ENCODE results near the gene DNASE1L2.

Gene DNASE1L2, protein sequence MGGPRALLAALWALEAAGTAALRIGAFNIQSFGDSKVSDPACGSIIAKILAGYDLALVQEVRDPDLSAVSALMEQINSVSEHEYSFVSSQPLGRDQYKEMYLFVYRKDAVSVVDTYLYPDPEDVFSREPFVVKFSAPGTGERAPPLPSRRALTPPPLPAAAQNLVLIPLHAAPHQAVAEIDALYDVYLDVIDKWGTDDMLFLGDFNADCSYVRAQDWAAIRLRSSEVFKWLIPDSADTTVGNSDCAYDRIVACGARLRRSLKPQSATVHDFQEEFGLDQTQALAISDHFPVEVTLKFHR

DNA sequence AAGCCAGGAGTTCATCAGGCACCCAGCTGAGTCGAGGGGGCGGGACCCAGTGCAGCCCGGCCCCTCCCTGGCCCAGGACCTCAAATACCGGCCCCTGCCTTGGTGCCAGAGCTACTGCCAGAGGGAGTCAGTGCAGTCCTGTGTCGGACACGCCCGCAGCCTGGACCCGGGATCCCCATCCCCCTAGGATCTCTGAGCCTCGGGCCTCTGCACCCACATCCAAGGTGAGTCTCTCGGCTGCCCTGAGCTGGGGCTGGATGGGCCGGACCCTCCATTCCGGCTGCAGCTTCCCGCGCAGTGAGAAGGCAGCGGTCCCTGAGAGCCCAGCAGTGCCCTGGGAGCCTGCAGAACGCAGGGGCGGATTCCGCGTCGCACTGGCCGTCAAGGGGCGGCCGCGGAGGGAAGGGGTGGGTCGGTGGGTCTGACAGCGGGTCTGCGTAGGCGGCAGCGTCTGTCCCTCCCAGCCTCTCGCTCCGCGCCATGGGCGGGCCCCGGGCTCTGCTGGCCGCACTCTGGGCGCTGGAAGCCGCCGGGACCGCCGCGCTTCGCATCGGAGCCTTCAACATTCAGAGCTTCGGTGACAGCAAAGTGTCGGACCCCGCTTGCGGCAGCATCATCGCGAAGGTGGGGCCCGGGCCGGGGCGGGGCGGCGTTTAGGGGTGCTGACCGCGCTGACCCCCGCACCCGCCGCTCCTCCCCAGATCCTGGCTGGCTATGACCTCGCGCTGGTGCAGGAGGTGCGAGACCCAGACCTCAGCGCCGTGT lies at the start of gene DNASE1L2:
TSS of gene DNASE1L2 (plus strand) at position 108 of the 765 bp plus-strand sequence. CDS start at position 481, 373 bp downstream.
- no peak for DNase-seq (ENCODE audit: low read depth in 2 of 2)

DNA sequence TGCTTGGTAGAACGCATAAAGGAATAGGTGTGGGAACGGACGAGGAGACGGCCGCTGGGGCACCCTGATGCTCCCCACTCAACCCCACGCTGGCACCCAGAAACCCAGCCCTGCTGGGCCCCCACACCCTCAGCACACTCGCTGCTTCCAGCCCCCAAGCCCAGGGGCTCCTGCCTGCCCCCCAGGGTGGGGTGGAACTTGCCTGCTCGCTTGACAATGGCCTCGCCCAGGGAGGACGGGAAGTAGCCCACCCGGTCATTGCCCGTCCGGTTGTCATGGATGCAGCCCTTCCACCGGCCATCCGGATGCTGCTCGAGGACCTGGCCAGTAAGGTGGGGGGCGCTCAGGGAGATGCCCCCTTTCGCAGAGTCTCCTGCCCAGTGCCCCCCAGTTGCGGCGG lies 49.7 kb upstream of the DNASE1L2 start:
- DNase-seq (ENCODE audit: low read depth in 2 of 2) = no peak

DNA sequence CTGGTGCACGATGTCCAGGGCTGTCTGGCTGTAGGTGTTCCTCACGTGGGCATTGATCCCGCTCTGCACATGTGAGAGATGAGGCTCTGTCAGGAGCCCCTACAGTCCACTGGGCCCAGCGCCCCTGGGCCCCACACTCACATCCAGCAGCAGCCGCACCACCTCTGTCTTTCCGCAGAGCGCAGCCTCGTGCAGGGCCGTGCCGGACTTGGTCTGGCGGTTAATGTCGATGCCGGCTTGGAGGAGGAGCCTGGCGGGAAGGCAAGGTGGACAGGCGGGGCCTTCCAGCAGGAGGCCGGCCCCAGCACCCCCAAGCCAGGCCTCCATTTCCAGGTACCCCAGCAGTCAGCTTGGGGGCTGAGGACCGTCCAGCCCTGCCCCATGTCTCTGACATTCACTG lies 49.0 kb upstream of the DNASE1L2 start:
- no peak for DNase-seq (ENCODE audit: low read depth in 2 of 2)

DNA sequence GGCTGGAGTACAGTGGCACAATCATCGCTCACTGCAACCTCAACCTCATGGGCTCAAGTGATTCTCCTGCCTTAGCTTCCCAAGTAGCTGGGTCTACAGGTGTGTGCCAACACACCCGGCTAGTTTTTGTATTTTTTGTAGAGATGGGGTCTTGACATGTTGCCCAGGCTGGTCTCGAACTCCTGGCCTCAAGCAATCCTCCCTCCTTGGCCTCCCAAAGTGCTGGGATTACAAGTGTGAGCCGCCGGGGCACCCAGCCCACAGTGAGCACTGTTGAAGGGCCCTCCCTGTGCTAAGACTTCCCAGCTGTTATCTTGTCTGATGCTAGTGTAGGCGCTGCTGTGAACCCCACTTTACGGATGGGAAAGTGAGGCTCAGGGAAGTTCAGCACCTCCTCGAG lies 47.8 kb upstream of the DNASE1L2 start:
- DNase-seq (ENCODE audit: low read depth in 2 of 2) = no peak

DNA sequence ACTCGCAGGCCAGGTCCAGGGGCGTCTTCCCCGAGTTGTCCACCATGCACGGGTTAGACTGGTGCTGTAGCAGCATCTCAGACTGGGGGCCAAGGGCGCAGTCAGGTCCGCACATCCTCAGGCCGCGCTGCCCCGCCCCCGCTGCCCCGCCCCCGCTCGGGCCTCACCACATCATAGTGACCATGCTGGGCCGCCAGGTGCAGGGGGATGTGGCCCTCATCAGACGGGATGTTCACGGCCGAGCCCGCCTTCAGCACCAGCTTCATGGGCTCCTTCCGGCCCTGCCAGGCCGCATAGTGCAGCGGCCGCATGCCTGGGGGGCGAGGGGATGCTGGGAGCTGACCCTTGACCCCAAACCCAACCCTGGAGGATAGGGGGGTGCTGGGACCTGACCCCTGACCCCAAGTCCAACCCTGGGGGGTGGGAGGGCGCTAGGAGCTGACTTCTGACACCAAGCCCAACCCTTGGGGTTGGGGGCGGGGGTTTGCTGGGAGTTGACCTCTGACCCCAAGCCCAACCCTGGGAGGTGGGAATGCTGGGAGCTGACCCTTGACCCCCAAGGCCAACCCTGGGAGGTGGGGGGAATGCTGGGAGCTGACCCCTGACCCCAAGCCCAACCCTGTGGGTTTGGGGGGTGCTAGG lies 46.9 kb upstream of the DNASE1L2 start:
- no peak for DNase-seq (ENCODE audit: low read depth in 2 of 2)

DNA sequence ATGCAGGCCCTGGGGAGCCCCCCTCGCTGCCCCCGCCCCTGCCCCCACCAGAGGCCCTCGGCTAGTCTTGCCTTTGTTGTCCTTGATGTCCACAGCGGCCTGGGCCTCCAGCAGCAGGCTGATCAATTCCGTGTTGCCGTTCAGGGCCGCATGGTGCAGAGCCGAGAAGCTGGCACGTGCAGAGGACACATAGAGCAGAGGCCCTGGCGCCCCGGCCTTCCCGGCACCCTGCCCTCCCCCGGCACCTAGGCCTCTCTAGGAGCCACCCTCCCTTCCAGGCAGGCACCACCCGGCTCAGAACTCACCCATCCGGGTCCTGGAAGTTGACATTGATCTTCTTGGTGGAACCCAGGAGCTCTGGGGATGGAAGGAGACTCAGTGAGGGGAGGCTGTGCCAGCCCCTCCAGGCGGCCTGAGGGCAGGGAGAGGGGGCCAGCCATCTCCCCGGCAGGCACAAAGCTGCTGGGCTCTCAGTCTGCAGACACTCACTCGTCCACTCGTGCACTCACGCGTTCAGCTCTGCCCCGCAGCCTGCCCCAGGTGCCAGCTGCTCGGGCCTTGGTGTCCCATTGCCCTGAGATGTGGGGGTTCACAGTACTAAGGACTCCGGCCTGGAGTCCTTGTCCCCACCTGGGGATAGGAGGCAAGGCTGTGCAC lies 46.1 kb upstream of the DNASE1L2 start:
- DNase-seq (ENCODE audit: low read depth in 2 of 2) = no peak

DNA sequence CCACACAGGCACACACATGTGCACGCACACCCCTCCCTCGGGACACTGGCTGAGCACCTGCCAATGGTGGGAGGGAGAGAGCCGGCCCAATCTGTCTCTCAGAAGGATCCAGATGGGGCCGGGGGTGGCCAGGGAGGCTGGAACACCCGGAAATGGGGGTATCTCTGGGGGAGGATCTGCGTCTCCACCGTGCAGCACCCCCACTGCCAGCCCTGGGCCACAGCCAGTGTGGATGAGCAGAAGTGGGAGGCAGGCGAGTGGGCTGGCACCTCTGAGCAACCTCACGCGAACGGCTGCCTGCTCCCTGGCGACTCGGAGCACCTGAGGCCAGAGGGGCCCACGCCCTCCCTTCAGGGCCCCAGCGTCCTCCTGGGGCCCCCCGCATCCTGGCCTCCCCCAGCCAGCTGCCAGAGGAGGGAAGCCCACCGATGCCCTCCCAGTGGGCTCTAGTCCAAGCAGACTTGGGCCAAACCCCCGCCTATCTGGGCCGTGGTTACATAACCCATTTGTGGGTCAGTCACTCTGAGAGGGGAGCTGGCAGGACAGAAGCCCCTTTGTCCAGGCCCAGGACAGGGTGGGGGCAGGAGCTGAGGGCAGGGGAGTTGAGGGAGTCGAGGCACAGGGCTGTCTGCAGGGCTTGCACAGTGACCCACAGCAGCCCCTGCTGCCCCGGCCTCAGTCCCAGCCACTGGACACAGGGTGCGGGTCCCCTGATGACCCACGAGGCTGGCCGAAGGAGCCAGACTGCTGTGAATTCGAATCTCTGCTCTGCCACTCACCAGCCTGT lies 45.4 kb upstream of the DNASE1L2 start:
- DNase-seq (ENCODE audit: low read depth in 2 of 2) = no peak

DNA sequence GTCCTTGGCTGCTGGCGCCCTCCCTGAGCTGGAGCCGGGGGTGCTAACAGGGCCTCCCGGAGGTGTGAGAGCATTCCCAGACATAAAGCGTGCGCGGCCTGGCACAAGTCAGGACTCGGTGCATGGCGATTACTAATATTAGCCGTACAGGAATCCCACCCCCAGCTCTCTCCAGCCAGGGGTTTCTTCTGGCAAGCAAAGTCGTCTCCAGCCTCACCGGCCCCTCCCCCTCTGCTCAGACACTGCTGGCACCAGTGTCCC lies 44.9 kb upstream of the DNASE1L2 start:
- no peak for DNase-seq (ENCODE audit: low read depth in 2 of 2)

DNA sequence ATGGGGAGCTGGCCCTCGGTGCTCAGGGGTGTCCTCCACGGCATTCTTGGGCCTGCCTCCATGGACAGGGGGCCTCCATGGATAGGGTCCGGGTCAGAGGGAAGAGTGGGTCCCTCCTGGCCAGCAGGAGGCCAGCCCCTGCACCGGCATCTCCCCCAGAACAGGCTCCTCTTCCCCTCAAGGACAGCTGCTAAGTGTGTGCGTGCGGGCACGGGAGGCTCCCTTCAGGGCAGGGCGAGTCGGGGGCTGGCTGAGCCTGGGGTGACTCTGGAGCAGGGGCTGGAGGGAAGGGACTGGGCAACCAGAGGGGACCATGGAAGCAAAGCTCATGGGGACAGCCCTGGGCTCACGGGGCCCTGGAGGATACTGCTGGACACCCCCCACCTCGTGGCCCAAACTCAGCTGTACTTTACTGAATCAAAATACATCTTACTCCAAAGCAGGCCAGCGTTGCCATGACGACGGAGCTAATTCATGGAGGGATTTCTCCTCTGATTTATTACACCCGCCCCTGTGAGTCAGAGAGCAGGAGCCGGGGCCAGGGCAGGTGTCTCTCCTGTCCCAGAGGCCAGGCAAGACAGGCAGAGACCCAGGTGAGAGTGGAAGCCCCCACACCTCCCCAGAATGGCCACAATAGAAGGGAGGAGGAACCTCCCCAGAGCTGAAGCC lies 41.9 kb upstream of the DNASE1L2 start:
- DNase-seq (ENCODE audit: low read depth in 2 of 2) = no peak

DNA sequence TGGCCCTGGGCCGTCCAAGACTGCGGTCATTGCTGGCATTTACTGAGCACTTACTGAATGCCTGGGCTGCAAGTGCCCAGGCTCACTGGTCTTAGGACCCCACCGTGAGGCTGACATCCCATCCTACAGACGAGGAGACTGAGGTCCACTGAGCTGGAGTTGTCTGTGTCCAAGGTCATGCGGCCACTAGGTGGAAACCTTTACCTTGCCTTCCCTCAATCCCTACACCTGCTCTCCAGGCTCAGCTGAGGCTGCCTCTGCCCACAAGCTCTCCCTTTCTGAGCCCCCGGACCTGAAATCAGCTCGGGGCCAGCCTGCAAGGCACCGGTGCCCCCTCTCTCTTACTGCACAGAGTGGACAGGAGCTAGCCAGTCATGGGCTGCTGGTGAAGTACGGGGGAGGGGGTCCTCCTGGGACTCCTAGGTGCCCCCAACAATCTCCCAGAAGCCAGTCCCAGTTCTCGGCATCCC lies 41.4 kb upstream of the DNASE1L2 start:
- no peak for DNase-seq (ENCODE audit: low read depth in 2 of 2)

DNA sequence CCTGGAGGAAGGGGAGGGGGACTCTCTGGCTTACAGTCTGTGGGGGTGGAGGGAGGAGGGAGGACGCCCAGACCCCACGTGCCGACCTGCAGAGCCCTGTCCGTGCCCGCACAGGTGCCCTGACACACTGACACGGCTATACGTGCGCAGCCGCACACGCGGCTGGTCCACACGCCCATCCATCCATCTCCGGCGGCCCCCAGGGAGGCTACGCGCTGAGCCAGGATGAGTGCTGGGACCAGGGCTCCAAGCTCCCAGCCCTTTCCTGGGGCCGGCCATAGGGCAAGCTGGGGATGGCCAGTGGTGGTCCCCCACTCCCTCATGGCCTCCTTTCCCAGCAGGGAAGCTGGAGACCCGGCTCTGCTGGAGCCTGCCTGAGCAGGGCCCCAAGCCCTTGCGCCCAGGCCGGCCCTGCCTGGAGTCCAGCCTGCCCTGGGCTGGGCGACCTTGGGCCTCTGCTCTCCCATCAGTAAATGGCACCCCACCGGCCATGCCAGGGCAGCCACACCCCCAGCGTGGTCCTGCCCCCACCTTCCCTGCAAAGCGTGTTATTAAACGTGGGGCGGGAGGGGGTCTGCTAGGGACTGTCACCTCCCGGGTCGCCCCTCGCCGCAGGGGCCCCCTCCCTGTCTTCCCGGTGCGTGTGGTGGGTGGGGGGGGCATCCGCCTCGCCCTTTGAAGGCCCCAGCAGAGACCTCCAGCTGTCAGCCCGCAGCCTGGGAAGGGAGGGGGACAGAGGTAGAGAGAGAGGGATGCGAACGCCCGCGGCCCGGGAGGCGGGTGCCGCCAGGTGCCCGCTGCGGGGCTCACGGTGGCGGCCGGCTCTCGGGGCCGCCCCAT lies 40.7 kb upstream of the DNASE1L2 start:
- no peak for DNase-seq (ENCODE audit: low read depth in 2 of 2)

DNA sequence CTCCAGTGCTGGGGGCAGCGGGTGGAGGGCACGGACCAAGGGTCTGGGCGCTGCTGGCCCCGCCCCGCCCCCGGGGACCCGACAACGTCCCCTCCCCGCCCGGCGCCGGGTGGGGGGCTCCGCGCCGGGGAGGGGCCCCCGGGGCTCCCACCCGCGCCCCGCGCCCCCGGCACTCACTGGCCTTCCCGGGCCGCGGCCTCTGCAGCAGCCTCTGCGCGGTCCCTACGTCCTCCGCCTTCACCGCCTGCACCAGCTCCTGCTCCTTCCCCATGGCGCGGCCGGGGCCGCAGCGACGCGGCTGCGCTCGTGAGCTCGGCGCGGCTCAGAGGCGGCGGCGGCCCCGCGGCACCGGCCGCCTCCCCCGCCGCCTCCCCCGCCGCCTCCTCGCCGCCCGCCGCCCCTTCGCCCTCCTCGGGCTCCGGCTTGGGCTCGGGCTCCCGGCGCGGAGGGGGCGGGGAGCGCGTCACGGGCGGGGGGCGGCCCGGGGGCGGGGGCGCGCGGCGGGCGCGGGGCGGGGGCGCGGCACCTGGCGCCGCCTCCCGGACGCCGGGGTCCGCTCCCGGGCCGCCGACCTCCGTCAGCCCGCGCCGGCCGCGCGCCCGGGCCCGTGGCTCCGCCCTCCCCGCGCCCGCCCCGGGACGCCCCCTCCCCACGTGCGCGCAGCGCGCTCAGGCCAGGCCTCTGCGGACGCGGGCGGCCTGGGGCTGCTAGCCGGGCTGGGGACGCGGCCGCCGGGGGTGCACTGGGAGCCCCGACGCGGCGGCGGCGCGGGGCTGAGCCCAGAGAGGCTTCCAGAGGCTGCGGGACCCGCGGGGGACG lies 39.9 kb upstream of the DNASE1L2 start, which contains the start of gene CASKIN1:
TSS of gene CASKIN1 (minus strand) at position 444 of the 819 bp plus-strand sequence. CDS start at position 271, 173 bp downstream.
- no peak for DNase-seq (ENCODE audit: low read depth in 2 of 2)

DNA sequence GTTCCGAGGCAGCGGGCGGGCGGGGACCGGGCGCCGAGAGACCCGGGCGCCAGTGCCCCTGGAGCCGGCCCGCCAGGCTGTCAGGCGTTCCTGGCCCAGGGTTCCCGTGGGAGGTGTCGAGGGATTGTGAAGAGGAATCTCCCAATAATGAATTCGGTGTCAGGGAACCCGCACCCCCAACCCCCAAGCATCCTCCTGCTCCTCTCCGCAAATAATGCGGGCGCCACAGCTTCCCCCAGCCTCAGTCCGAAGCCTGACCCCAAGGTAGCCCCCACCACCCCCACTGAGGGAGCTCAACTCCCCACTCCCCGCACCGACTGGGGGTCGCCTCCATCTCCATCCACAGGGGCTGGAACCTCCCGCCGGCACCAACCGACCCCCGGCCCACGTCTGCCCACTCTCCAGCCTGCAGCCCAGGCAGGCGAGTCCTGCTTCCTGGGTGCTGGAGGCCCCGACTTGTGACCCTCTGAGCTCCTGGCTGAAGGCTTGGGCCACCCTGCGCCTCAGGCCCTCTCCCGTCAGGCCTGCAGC lies 39.2 kb upstream of the DNASE1L2 start:
- DNase-seq (ENCODE audit: low read depth in 2 of 2) = no peak

DNA sequence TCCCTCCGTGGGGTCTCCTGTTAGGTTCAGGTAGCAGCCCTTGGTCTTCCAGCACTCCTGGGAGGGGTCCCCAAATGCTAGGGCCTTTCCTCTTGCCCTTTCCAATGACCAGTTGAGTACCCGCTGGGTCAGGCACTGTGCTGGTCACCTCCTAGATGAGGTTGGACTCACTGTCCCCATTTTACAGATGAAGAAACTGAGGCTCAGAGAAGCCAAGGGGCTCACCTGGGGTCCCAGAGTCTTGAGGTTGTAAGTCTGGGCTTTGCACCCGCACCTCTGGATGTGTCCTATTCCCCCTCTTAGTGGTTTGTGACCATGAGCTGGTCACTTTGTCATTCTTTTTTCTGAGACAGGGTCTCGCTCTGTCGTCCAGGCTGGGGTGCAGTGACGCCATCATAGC lies 38.5 kb upstream of the DNASE1L2 start:
- DNase-seq (ENCODE audit: low read depth in 2 of 2) = no peak

DNA sequence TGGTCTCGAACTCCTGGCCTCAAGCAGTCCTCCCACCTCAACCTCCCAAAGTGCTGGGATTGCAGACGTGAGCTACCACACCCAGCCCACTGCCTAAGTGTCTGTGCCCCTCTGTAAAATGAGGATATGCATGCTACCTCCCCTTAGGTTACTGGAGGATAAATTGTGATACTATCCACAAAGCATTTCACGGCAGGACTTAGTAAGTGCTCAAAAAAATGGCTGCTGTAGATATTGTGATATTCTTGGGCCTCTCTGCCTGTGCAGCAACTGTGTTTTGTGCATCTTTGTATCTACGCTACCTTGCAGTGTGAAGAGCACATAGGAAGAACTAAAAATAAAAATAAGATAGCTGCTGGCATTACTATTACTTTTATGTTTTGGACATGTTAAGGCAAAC lies 38.0 kb upstream of the DNASE1L2 start:
- DNase-seq (ENCODE audit: low read depth in 2 of 2) = no peak

DNA sequence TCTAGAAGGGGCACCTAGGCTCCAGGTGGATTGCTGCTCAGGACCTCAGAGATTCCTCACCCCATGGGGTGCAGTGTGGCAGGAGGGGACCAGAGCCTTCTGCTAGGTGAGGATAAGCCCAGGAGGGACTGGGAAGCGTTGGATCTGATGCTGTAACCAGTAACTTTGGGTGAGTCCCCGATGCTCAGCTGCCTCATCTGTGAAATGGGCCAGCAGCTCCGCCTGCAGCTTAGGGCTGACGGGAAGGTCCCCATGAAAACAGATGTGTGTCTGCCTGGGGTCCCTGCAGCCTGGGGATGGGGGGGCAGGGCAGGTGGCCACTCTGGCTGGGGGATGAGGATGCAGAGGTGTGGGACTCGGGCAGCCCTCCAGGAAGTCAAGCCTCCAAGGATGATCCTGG lies 37.1 kb upstream of the DNASE1L2 start:
- DNase-seq (ENCODE audit: low read depth in 2 of 2) = no peak

DNA sequence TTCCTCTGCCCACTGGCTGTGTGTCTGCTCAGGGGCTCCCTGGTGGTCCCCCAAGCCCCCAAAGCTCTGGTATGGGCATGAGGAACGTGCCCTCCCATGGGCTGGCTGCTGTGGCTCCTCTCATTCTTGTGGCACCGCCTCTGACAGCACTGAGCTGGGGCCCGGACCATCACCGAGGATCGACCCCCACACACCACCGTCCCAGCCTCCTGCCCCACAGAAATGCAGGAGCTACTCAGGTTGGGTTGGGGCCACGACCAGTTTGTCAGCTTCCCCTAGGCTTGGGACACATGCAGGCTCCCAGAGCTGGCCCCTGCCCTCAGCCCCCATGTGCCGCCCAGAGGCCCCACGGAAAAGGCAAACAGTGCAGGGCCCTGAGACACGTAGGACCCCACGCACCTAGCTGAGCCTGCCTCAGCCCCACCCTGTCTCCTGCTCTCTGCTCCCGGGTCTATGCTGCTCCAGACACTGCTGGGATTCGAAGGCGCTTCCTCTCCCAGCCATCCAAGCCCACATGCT lies 36.6 kb upstream of the DNASE1L2 start:
- no peak for DNase-seq (ENCODE audit: low read depth in 2 of 2)

DNA sequence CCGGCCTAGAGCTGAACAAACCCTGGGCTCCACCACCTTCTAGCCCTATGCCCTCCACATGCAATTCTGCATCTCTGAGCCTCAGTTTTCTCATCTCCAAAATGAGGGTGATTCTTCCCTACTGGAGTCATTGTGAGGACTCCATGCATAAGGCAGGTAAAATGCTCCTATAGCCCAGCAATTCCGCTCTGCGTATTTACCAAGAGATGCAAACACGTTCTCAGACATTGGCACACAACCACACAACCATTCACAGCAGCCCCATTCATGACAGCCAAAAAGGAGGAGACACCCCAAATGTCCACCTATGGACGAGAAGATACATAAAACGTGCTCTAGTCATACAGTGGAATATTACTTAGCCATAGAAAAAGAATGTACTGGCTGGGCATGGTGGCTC lies 35.9 kb upstream of the DNASE1L2 start:
- DNase-seq (ENCODE audit: low read depth in 2 of 2) = no peak

All from fibroblast of skin of left quadriceps (primary cell).